HepG2 (cell line): ENCODE results near the gene ABCB8. TPM values are rescaled to one million over a fixed set of nuclear protein-coding genes. Genes with fewer than 3 reads are reported as not detected.

ENCODE experiments used
- ATF7-NPFF ChIP-seq: sonication (generic); formaldehyde crosslinking; IDR thresholded peaks from 2 replicates; pipeline ENCODE4 v1.8.1; 2023; ENCODE audit warnings: mild to moderate bottlenecking, low read depth, missing genetic modification reagents, moderate library complexity
- ELF1 ChIP-seq: sonication (generic); formaldehyde crosslinking; IDR thresholded peaks from 2 replicates; pipeline ENCODE4 v1.4.0; 2020; ENCODE audit warnings: missing genetic modification reagents
- JARID2 ChIP-seq: sonication (generic); formaldehyde crosslinking; IDR thresholded peaks from 2 replicates; pipeline ENCODE4 v1.8.1; 2023; ENCODE audit warnings: missing genetic modification reagents, inconsistent platforms; ENCODE audit not compliant: insufficient replicate concordance
- MAZ ChIP-seq, 2 experiments: sonication (generic) in 1 of 2; formaldehyde crosslinking in 1 of 2; IDR thresholded peaks; 2 replicates each; pipeline versions ENCODE4 v1.5.0 to v1.6.1; 2012 to 2020; ENCODE audit warnings: low read depth in 2 of 2, mild to moderate bottlenecking in 2 of 2, borderline replicate concordance in 1 of 2, improper control_type of control experiment in 1 of 2, low read length in 1 of 2, missing genetic modification reagents in 1 of 2, moderate library complexity in 1 of 2
- MED1 ChIP-seq: sonication (generic); formaldehyde crosslinking; IDR thresholded peaks from 2 replicates; pipeline ENCODE4 v1.4.0; 2020; ENCODE audit warnings: missing genetic modification reagents
- NKX3-1 ChIP-seq: sonication (generic); formaldehyde crosslinking; IDR thresholded peaks from 2 replicates; pipeline ENCODE4 v1.5.0; 2020; ENCODE audit warnings: missing genetic modification reagents
- SAP130 ChIP-seq: IDR thresholded peaks from 2 replicates; pipeline ENCODE4 v1.6.1; 2016; ENCODE audit warnings: low read depth
- SMAD1 ChIP-seq: sonication (generic); formaldehyde crosslinking; IDR thresholded peaks from 2 replicates; pipeline ENCODE4 v1.4.0; 2020; ENCODE audit warnings: missing genetic modification reagents, low read depth, mild to moderate bottlenecking, borderline replicate concordance
- SP140L ChIP-seq: sonication (generic); formaldehyde crosslinking; IDR thresholded peaks from 2 replicates; pipeline ENCODE4 v1.4.0; 2020; ENCODE audit warnings: missing genetic modification reagents, borderline replicate concordance
- SP5 ChIP-seq: IDR thresholded peaks from 2 replicates; pipeline ENCODE4 v1.6.1; 2016; ENCODE audit warnings: low read depth, borderline replicate concordance
- TOPORS ChIP-seq: sonication (generic); formaldehyde crosslinking; IDR thresholded peaks from 2 replicates; pipeline ENCODE4 v1.8.0; 2023; ENCODE audit warnings: mild to moderate bottlenecking, missing genetic modification reagents
- YEATS4 ChIP-seq: sonication (generic); formaldehyde crosslinking; IDR thresholded peaks from 2 replicates; pipeline ENCODE4 v1.4.0; 2020; ENCODE audit warnings: missing genetic modification reagents, borderline replicate concordance
- ZBTB8A ChIP-seq: sonication (generic); formaldehyde crosslinking; IDR thresholded peaks from 2 replicates; pipeline ENCODE4 v1.4.0; 2020; ENCODE audit warnings: mild to moderate bottlenecking, low read depth, missing genetic modification reagents, borderline replicate concordance
- ZNF383 ChIP-seq: sonication (generic); formaldehyde crosslinking; IDR thresholded peaks from 2 replicates; pipeline ENCODE4 v1.4.0; 2020; ENCODE audit warnings: missing genetic modification reagents, mild to moderate bottlenecking, borderline replicate concordance
- ZNF501 ChIP-seq: sonication (generic); formaldehyde crosslinking; IDR thresholded peaks from 2 replicates; pipeline ENCODE4 v1.5.1; 2020; ENCODE audit warnings: mild to moderate bottlenecking, moderate library complexity, missing genetic modification reagents
- ZNF605 ChIP-seq: sonication (generic); formaldehyde crosslinking; IDR thresholded peaks from 2 replicates; pipeline ENCODE4 v1.8.0; 2022; ENCODE audit warnings: mild to moderate bottlenecking, missing genetic modification reagents
- ZNF839 ChIP-seq: sonication (generic); formaldehyde crosslinking; IDR thresholded peaks from 2 replicates; pipeline ENCODE4 v1.4.0; 2020; ENCODE audit warnings: missing genetic modification reagents, mild to moderate bottlenecking, borderline replicate concordance
- ZNF883 ChIP-seq: sonication (generic); formaldehyde crosslinking; IDR thresholded peaks from 2 replicates; pipeline ENCODE4 v1.5.1; 2020; ENCODE audit warnings: mild to moderate bottlenecking, missing genetic modification reagents; ENCODE audit errors: not compliant biosample characterization
- ZNF891 ChIP-seq: sonication (generic); formaldehyde crosslinking; IDR thresholded peaks from 2 replicates; pipeline ENCODE4 v1.5.0; 2020; ENCODE audit warnings: mild to moderate bottlenecking, missing genetic modification reagents
- polyA plus RNA-seq, 8 experiments: library from polyadenylated mRNA; depleted of rRNA in 3 of 8; stranded (reverse) in 7 of 8; unstranded in 1 of 8; fragments of >200 nt; fragmentation: Illumina TruSeq in 4 of 8; extraction: Trizol in 4 of 8; gene quantifications; 2 replicates each; pipeline versions ENCODE4 v1.2.1 to v1.2.3, GENCODE V29; 2011 to 2016; ENCODE audit warnings: low read depth in 4 of 8, missing spikeins in 1 of 8, mixed read lengths in 1 of 8; ENCODE audit not compliant: insufficient read depth in 1 of 8
- total RNA-seq, 5 experiments: library from RNA; depleted of rRNA; stranded (reverse); fragments of >200 nt; fragmentation: Illumina TruSeq; extraction: Trizol; gene quantifications; 2 replicates each; pipeline ENCODE4 v1.2.3, GENCODE V29; 2016; ENCODE audit warnings: low read depth in 1 of 5
- TF ChIP-seq, protein P1 (sequence below): sonication (generic); formaldehyde crosslinking; IDR thresholded peaks from 2 replicates; pipeline ENCODE4 v1.8.0; 2022; ENCODE audit warnings: missing genetic modification reagents, mild to moderate bottlenecking, moderate library complexity, borderline replicate concordance
- TF ChIP-seq, protein P2 (sequence below), 2 experiments: sonication (generic) in 1 of 2; formaldehyde crosslinking in 1 of 2; IDR thresholded peaks; 2 replicates each; pipeline versions ENCODE4 v1.5.1 to v1.6.1; 2011 to 2020; ENCODE audit warnings: borderline replicate concordance in 1 of 2, low read depth in 1 of 2, low read length in 1 of 2, mild to moderate bottlenecking in 1 of 2, missing genetic modification reagents in 1 of 2, moderate library complexity in 1 of 2
- TF ChIP-seq, protein P3 (sequence below), 2 experiments: sonication (generic) in 1 of 2; formaldehyde crosslinking in 1 of 2; IDR thresholded peaks; 2 replicates each; pipeline versions ENCODE4 v1.4.0 to v1.6.1; 2018 to 2020; ENCODE audit warnings: missing genetic modification reagents in 2 of 2, borderline replicate concordance in 1 of 2, low read depth in 1 of 2, mild to moderate bottlenecking in 1 of 2, missing biosample characterization in 1 of 2

The ABCB8 gene
- total and polyA plus RNA-seq, 2 of the 13 experiments (the other 11 are each of a cell fraction or from before 2014, with no cell fraction given) = 6.6 to 16.7 TPM

DNA sequence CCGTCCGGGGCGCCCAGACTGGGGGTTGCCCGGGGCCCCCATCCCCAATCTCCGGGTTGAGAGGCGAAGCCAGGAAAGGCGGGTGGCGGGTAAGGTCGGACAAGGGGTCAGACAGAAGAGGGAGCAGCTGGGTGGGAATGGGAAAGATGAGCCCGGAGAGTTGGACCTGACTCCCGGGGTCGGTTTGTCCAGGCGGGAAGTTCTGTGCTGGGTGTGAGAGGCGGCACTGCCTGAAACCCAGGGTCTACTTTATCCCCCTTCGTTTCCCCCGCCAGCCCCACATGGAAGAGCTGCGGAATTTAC, 31.8 kb downstream of the ABCB8 start (continued):
- TF ChIP-seq ZNF383 (CRISPR knock-in tag) = no peak
- 0 out of 2 replicates have a peak, but pooled peaks have one; percentile 53 for TF ChIP-seq ZNF501
- TF ChIP-seq JARID2 = no peak
- TF ChIP-seq, protein P1, sequence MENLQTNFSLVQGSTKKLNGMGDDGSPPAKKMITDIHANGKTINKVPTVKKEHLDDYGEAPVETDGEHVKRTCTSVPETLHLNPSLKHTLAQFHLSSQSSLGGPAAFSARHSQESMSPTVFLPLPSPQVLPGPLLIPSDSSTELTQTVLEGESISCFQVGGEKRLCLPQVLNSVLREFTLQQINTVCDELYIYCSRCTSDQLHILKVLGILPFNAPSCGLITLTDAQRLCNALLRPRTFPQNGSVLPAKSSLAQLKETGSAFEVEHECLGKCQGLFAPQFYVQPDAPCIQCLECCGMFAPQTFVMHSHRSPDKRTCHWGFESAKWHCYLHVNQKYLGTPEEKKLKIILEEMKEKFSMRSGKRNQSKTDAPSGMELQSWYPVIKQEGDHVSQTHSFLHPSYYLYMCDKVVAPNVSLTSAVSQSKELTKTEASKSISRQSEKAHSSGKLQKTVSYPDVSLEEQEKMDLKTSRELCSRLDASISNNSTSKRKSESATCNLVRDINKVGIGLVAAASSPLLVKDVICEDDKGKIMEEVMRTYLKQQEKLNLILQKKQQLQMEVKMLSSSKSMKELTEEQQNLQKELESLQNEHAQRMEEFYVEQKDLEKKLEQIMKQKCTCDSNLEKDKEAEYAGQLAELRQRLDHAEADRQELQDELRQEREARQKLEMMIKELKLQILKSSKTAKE (CRISPR knock-in tag) = 0 out of 2 replicates have a peak, but pooled peaks have one; percentile 26
- 0 out of 2 replicates have a peak, but pooled peaks have one; percentile 72 for TF ChIP-seq SMAD1 (CRISPR knock-in tag)
- TF ChIP-seq, protein P2, sequence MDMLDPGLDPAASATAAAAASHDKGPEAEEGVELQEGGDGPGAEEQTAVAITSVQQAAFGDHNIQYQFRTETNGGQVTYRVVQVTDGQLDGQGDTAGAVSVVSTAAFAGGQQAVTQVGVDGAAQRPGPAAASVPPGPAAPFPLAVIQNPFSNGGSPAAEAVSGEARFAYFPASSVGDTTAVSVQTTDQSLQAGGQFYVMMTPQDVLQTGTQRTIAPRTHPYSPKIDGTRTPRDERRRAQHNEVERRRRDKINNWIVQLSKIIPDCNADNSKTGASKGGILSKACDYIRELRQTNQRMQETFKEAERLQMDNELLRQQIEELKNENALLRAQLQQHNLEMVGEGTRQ (IDR thresholded peaks at IDR 0.05; ENCODE audit: low read depth, low read length) = no peak
- TF ChIP-seq, protein P2 (CRISPR knock-in tag; IDR thresholded peaks at IDR 0.05; ENCODE audit: borderline replicate concordance) = peak; percentile 52; the same call in 1 of the 2 replicates
- no peak for TF ChIP-seq ELF1 (CRISPR knock-in tag)
- TF ChIP-seq SAP130 (CRISPR knock-in tag) = peak; percentile 22; the same call in 1 of the 2 replicates
- TF ChIP-seq ATF7-NPFF (CRISPR knock-in tag) = 0 out of 2 replicates have a peak, but pooled peaks have one; percentile 0
- no peak for TF ChIP-seq SP140L (CRISPR knock-in tag)
- no peak for TF ChIP-seq SP5 (CRISPR knock-in tag)
- 0 out of 2 replicates have a peak, but pooled peaks have one; percentile 2 for TF ChIP-seq YEATS4
- TF ChIP-seq TOPORS (CRISPR knock-in tag) = 0 out of 2 replicates have a peak, but pooled peaks have one; percentile 63
- TF ChIP-seq MAZ (IDR thresholded peaks at IDR 0.05; ENCODE audit: borderline replicate concordance, low read depth, low read length) = no peak
- 0 out of 2 replicates have a peak, but pooled peaks have one; percentile 16 for TF ChIP-seq MAZ (CRISPR knock-in tag; IDR thresholded peaks at IDR 0.05; ENCODE audit: low read depth)
- no peak for TF ChIP-seq ZBTB8A (CRISPR knock-in tag)
- TF ChIP-seq ZNF605 = 0 out of 2 replicates have a peak, but pooled peaks have one; percentile 56
- TF ChIP-seq, protein P3, sequence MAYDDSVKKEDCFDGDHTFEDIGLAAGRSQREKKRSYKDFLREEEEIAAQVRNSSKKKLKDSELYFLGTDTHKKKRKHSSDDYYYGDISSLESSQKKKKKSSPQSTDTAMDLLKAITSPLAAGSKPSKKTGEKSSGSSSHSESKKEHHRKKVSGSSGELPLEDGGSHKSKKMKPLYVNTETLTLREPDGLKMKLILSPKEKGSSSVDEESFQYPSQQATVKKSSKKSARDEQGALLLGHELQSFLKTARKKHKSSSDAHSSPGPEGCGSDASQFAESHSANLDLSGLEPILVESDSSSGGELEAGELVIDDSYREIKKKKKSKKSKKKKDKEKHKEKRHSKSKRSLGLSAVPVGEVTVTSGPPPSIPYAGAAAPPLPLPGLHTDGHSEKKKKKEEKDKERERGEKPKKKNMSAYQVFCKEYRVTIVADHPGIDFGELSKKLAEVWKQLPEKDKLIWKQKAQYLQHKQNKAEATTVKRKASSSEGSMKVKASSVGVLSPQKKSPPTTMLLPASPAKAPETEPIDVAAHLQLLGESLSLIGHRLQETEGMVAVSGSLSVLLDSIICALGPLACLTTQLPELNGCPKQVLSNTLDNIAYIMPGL (CRISPR knock-in tag; IDR thresholded peaks at IDR 0.05; ENCODE audit: borderline replicate concordance in 1 of 2, low read depth in 1 of 2) = peak in 1 of 2 experiments; percentile 23; a peak in 1 of 4 replicates
- 0 out of 2 replicates have a peak, but pooled peaks have one; percentile 21 for TF ChIP-seq ZNF891
- TF ChIP-seq MED1 (CRISPR knock-in tag) = no peak
- no peak for TF ChIP-seq NKX3-1 (CRISPR knock-in tag)
- TF ChIP-seq ZNF839 (CRISPR knock-in tag) = no peak
- TF ChIP-seq ZNF883 (CRISPR knock-in tag) = peak; percentile 13
